NCI-H146 treated with DMSO at 0.1 percent for 48 hours (cell line): ENCODE measurements around the gene SLC47A1.
A peak's percentile ranks its signal among the peaks of the same experiment; 100 is the strongest.
"Not testable (repeated sequence)": the region's sequence is repeated elsewhere in the genome, so short reads cannot be mapped to it uniquely, and the experiment has no call there.

ENCODE experiments used
- DNase-seq: peaks from one replicate; lab custom pipeline; 2025; ENCODE audit not compliant: unreplicated experiment; lab: John Stamatoyannopoulos, UW

Gene SLC47A1, protein sequence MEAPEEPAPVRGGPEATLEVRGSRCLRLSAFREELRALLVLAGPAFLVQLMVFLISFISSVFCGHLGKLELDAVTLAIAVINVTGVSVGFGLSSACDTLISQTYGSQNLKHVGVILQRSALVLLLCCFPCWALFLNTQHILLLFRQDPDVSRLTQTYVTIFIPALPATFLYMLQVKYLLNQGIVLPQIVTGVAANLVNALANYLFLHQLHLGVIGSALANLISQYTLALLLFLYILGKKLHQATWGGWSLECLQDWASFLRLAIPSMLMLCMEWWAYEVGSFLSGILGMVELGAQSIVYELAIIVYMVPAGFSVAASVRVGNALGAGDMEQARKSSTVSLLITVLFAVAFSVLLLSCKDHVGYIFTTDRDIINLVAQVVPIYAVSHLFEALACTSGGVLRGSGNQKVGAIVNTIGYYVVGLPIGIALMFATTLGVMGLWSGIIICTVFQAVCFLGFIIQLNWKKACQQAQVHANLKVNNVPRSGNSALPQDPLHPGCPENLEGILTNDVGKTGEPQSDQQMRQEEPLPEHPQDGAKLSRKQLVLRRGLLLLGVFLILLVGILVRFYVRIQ

GRCh38 chr17:19533718-19534561, at the start of gene SLC47A1:
Gene SLC47A1 (plus strand): TSS chr17:19533854. CDS start chr17:19533940, 86 bp downstream.
- no peak for DNase-seq

DNA sequence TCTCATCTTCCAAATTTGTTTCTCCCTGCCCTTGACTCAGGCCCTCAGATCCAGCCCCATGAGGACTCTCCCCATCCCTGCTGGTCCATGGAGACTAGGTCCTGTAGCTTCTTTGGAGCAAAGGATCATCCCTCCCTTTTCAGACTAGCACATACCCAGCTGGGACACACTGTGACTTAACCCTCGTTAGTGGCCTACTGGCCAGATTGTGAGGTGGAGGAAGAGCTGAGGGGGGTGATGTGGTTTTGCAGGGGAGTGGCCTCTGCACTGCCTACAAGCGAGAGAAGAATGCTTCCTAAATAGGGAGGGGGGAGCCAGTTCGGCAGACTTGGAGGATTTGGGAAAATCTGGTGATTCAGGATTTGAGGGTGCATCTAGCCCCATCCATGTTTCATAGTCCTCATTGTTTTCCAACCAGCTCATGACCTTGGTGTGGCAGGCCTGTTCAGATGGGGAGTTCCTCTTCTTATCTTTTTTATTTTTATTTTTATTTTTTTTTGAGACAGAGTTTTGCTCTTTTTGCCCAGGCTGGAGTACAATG, 47.8 kb upstream of the SLC47A1 start:
- no peak for DNase-seq

DNA sequence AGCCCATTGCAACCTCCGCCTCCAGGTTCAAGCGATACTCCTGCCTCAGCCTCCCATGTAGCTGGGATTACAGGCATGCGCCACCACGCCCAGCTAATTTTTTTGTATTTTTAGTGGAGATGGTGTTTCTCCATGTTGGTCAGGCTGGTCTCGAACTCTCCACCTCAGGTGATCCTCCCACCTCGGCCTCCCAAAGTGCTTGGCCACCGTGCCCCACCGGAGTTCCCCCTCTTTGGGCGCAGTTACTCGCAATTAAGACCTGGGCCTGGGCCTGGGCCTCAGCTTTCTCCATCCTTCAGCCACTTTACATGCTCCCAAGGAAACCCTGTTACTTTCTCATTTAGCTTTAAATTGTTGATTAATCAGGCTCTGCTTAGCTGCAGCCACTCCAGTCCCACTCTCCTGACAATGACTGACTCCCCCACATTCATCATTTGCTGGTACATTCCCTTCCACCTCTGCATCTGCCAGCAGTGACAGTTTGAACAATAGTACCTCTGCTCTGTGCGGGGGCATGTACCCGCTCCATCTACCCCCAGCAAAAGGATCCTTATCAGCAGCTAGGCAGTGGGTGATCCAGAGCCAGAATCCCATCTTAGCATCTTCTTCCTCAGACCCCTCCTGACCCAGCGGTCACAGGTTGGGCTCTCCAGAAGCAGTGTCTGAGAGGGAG, 47.2 kb upstream of the SLC47A1 start:
- DNase-seq = no peak

DNA sequence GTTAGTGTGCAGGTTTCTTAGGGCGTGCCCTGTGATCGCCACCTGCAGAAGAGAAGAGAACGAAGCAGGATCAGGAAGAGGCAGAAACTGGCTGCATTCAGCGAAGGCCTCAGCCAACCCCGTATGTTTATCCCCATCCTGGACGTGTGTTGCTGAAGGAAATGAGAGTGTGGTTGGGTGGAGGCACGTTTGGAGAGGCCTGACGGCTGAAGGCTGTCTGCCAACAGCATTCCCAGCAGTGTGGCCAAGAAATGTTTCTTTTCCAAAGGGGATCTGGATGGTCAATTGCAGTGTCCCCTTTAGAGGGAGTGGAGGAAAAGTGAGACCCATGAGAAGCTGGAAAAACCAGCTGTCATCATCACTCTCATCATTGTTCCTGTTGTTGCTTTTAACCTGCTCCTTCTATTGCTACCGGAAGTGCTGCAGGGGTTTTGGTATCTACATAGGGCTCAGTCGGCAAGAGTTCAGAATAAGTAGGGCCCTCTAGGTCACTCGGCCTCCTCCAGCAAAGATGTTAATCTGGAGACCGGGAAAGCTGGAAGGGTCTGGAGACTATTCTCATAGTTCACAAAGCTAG, 46.5 kb upstream of the SLC47A1 start:
- DNase-seq = no peak

GRCh38 chr17:19492141-19492540, 41.5 kb upstream of the SLC47A1 start:
- DNase-seq = no peak

GRCh38 chr17:19494961-19495806, 38.5 kb upstream of the SLC47A1 start:
- DNase-seq = no peak

GRCh38 chr17:19495828-19496528, 37.7 kb upstream of the SLC47A1 start:
- DNase-seq = no peak

DNA sequence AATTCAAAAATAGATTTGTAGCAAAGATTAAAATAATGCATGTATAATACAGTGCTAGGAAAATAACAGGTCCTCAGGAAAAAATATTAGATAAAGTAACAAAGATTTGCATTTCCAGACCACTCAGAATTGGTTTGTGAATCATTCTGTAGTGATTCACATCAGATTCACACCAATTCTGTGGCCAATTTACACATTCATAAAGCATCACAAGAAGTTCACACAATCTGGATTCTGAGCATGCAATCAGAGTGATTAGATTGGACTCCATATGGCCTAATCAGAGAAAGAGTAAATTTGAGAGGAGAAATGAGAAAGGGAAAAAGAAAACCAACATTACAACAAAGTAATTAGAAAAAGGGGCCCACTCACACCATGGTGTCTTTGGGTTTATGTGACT, 36.0 kb upstream of the SLC47A1 start:
- DNase-seq = no peak

- no peak for DNase-seq
Observed at GRCh38 chr17:19501219-19501618, 32.4 kb upstream of the SLC47A1 start.

GRCh38 chr17:19502517-19502916, 31.1 kb upstream of the SLC47A1 start:
- DNase-seq = no peak

DNA sequence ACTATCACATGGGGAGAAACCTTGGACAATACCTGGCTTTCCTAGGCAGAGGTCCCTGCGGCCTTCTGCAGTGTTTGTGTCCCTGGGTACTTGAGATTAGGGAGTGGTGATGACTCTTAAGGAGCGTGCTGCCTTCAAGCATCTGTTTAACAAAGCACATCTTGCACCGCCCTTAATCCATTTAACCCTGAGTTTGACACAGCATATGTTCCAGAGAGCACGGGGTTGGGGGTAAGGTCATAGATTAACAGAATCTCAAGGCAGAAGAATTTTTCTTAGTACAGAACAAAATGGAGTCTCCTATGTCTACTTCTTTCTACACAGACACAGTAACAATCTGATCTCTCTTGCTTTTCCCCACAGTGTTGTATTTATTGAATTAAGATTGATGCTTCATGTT, 28.1 kb upstream of the SLC47A1 start:
- not testable (repeated sequence) for DNase-seq

DNA sequence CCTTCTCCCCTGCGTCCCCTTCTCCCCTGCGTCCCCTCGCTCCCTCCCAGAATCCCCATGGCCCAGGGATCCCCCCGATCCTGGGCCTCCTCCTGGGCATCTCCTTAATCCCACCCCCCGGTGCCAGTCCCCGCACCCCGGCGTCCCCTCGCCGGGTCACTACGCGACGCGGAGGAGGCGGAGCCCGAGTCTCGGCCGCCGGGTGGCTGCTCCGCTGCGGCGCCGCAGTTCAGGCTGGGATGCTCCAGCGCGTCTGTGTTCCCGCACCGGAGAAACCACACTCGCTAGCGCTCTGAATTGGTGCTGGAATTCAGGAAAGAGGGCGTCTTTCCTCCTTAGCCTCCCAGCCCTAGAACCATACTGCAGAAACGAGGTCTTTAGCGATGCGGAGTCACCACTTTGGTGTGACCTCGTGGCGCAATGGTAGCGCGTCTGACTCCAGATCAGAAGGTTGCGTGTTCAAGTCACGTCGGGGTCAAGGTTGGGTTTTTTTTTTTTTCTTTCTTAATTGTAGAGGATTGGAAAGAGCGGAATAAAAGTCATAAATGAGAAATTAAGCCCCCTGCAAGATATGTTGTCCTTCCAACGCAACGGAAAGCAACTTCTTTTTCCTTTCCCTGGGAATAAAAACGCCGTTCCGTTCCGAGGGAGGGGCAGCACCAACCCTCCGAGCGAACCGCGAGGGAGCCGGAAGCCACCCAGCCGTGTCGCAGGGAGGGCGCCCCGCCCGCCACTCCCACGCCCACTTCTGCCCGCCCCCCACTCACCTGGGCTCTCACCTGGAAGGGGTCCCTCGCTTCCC, 25.7 kb upstream of the SLC47A1 start:
- peak; percentile 64 for DNase-seq

- DNase-seq = no peak
Observed at GRCh38 chr17:19508577-19508867, 25.1 kb upstream of the SLC47A1 start.

GRCh38 chr17:19509281-19509852, 24.3 kb upstream of the SLC47A1 start:
- not testable (repeated sequence) for DNase-seq

- no peak for DNase-seq
Observed at GRCh38 chr17:19510903-19511302, 22.8 kb upstream of the SLC47A1 start.

DNA sequence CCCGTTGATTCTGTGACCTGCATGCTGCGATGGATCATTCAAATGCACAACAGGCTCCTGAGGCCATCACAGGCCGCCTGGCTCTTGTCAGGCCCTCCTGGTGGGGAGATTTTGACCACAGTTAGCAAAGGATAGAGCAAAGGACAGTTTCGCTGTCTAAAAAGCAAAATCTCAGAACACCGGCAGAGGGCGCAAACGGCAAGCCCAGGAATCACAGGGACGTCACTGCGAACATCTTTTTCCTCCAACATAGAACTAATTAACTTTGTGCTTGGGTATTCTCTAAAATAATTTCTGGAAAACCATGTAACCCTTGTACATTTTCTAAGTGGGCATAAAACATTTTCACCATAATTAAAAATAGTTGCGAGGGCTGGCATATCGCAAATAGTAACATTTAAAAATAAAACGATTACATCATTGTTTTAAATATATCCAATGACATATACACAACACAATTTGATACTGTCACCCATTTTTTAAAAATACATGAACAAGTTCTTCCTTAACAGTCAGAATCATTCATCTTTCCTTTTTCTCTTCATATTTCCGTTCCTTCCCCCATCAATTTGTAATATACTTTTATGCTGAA, 19.7 kb upstream of the SLC47A1 start:
- peak; percentile 48 for DNase-seq

DNA sequence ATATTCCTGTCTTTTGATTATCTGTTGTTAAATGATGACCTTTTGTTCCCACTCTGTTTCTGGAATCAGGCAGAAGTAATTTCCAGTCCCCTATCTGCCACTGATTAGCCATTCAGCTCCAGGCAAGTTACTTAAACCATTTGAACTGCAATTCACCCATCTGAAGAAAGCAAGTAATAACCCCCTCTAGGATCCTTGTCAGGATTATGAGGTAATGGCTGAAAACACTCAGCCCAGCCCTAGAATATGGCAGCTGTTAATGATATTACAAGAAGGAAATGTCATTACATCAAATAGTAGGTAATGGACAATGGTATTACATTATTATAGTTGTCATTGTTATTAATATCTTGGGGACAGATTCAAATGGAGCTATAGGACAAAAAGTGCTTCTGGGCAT, 16.0 kb upstream of the SLC47A1 start:
- no peak for DNase-seq
